ENCODE measurements around the gene INHBE.

INHBE gene

DNA sequence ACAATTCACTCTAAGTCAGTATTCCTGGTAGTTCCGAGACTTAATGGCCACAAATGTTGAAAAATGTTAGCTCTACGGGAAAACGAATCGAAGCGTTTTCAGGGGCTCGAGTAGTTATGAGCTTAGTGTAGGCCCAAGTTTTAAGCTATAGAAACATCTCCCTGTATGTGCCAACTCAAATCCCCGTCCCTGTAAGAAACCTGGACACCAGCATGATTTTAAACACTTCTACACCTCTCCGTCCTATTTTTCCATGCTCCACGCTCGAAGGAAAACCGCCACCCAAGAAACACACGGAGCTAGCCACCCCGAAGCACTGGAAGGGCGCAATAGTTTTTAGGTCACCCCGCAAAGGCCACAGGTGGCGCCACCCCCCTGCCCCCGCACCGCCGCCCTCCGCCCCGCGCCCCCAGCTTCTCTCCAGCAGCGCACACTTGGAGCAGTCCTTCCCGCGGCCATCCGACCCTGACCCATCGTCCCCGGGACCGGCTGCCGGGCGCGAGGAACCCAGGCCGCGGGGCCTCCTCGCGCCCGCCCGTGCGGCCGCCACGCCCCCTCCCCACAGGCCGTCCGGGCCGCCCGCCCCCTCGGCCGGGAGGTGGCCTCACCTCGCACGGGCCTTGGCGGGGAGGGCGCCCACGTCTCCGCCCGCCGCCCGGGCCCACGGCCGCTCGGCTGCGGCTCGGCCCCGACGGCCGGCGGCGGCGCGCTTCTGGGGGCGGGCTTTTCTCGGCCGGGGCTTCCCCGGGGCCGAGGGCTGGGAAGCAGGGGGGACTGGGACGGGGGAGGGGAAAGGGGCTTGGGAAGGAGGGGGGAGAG, 24.8 kb upstream of the INHBE start:
- TF ChIP-seq, protein P1, sequence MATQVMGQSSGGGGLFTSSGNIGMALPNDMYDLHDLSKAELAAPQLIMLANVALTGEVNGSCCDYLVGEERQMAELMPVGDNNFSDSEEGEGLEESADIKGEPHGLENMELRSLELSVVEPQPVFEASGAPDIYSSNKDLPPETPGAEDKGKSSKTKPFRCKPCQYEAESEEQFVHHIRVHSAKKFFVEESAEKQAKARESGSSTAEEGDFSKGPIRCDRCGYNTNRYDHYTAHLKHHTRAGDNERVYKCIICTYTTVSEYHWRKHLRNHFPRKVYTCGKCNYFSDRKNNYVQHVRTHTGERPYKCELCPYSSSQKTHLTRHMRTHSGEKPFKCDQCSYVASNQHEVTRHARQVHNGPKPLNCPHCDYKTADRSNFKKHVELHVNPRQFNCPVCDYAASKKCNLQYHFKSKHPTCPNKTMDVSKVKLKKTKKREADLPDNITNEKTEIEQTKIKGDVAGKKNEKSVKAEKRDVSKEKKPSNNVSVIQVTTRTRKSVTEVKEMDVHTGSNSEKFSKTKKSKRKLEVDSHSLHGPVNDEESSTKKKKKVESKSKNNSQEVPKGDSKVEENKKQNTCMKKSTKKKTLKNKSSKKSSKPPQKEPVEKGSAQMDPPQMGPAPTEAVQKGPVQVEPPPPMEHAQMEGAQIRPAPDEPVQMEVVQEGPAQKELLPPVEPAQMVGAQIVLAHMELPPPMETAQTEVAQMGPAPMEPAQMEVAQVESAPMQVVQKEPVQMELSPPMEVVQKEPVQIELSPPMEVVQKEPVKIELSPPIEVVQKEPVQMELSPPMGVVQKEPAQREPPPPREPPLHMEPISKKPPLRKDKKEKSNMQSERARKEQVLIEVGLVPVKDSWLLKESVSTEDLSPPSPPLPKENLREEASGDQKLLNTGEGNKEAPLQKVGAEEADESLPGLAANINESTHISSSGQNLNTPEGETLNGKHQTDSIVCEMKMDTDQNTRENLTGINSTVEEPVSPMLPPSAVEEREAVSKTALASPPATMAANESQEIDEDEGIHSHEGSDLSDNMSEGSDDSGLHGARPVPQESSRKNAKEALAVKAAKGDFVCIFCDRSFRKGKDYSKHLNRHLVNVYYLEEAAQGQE (IDR thresholded peaks at IDR 0.05; ENCODE audit: insufficient read depth in 1 of 2, low read depth in 2 of 2, low read length in 2 of 2): no peak
- TF ChIP-seq POLR2AphosphoS5 (IDR thresholded peaks at IDR 0.05; ENCODE audit: low read depth, low read length) (no peak), SIN3A (IDR thresholded peaks at IDR 0.05; ENCODE audit: borderline replicate concordance, insufficient read depth, low read length) (0 out of 2 replicates have a peak, but pooled peaks have one; percentile 32), TAF1 (IDR thresholded peaks at IDR 0.05; ENCODE audit: borderline replicate concordance, insufficient read depth, low read length) (no peak), FOXP2 (optimal IDR thresholded peaks at IDR 0.05; ENCODE audit: borderline replicate concordance, extremely low read depth, extremely low read length, insufficient read depth) (no peak)

DNA sequence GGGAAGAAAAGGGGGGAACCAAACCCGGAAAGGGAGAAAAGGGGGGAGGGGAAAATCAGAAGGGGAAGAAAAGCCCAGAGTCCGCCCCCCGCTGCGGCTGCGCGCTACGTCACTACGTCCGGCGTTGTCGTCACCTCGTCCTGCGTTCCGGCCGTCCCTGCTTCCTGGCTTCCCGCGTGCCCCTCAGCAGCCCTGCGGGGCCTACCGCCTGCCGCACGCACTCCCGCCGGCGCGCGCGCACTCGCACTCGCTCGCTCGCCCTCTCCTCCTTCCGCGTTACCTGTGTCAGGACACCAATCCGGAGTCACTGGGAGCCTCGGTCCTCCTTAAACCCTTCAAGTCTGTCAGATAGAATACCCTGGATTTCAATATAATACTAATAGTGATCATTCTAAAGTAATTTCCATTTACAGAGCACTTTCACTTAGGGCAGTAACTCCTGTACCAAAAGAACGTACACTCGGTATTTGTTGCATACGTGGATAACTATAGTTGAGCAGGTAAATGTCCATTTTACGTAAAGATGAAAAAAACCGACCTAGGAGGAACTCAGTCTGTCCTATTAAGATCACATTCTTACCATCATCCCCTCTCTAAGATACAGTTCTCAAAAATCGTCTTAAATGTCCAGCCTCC, 24.1 kb upstream of the INHBE start, which contains the start of gene R3HDM2:
Gene R3HDM2 (minus strand): TSS at position 113 of the 636 bp plus-strand sequence. CDS start 120,615 bp downstream, outside the sequence.
- TF ChIP-seq TAF1 (IDR thresholded peaks at IDR 0.05; ENCODE audit: borderline replicate concordance, insufficient read depth, low read length) (peak; percentile 86; the same call in 1 of the 2 replicates), POLR2AphosphoS5 (IDR thresholded peaks at IDR 0.05; ENCODE audit: low read depth, low read length) (peak; percentile 96), FOXP2 (optimal IDR thresholded peaks at IDR 0.05; ENCODE audit: borderline replicate concordance, extremely low read depth, extremely low read length, insufficient read depth) (peak; percentile 96), SIN3A (IDR thresholded peaks at IDR 0.05; ENCODE audit: borderline replicate concordance, insufficient read depth, low read length) (no peak)
- TF ChIP-seq, protein P1 (IDR thresholded peaks at IDR 0.05; ENCODE audit: insufficient read depth in 1 of 2, low read depth in 2 of 2, low read length in 2 of 2): 0 out of 4 replicates have a peak, but pooled peaks of 1 of the 2 experiments have one; percentile 24

DNA sequence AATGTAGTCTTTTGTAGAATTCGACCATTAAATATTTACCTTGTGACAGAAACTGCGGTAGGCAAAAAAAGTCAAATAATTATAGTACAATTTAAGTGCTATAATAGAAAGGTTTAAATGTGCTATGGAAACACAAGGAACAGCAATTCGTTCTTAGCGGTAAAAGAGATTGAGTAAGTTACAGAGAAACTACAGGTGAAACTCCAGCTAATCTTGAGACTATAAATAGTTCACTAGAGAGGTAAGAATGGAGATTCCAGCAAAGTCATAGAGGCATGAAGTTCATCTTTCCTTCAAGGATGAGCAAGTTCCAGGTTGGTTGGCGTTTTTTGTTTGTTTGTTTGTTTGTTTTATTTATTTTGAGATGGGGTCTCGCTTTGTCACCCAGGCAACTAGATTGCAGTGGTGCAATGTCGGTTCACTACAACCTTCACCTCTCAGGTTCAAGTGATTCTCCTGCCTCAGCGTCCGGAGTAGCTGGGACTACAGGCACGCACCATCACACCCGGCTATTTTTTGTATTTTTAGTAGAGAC, 23.4 kb upstream of the INHBE start:
- TF ChIP-seq TAF1 (IDR thresholded peaks at IDR 0.05; ENCODE audit: borderline replicate concordance, insufficient read depth, low read length) (no peak), POLR2AphosphoS5 (IDR thresholded peaks at IDR 0.05; ENCODE audit: low read depth, low read length) (no peak), FOXP2 (optimal IDR thresholded peaks at IDR 0.05; ENCODE audit: borderline replicate concordance, extremely low read depth, extremely low read length, insufficient read depth) (no peak), SIN3A (IDR thresholded peaks at IDR 0.05; ENCODE audit: borderline replicate concordance, insufficient read depth, low read length) (no peak)
- TF ChIP-seq, protein P1 (IDR thresholded peaks at IDR 0.05; ENCODE audit: insufficient read depth in 1 of 2, low read depth in 2 of 2, low read length in 2 of 2): no peak

DNA sequence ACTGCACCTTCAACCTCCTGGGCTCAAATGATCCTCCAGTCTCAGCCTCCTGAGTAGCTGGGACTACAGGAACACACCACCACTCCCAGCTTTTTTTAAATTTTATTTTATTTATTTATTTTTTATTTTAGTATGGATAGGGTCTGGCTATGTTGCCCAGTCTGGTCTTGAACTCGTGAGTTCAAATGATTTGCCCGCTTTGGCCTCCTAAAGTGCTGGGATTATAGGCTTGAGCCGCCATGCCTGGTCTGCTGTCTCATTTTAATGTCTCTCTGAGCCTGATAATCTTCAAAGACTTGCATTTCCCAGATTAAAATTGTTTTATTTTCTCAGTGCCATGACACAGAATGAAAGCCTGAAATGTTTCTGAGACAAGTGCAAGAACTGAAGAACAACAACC, 21.7 kb upstream of the INHBE start:
- TF ChIP-seq SIN3A (IDR thresholded peaks at IDR 0.05; ENCODE audit: borderline replicate concordance, insufficient read depth, low read length) (no peak), TAF1 (IDR thresholded peaks at IDR 0.05; ENCODE audit: borderline replicate concordance, insufficient read depth, low read length) (no peak), FOXP2 (optimal IDR thresholded peaks at IDR 0.05; ENCODE audit: borderline replicate concordance, extremely low read depth, extremely low read length, insufficient read depth) (no peak), POLR2AphosphoS5 (IDR thresholded peaks at IDR 0.05; ENCODE audit: low read depth, low read length) (no peak)
- TF ChIP-seq, protein P1 (IDR thresholded peaks at IDR 0.05; ENCODE audit: insufficient read depth in 1 of 2, low read depth in 2 of 2, low read length in 2 of 2): no peak

Measured in PFSK-1 (cell line).